BLaER1 treated with 17β-estradiol and CSF1 and Interleukin-3, amounts not matched to agents 10 nM and 100 nM (cell line): ENCODE data around the gene RIMOC1.
"Not testable (repeated sequence)": the region's sequence is repeated elsewhere in the genome, so short reads cannot be mapped to it uniquely, and the experiment has no call there.

Experiments used
- H3K27ac ChIP-seq, 11 experiments: shearing (Covaris generic); formaldehyde crosslinking; 2 replicates each; pipeline ENCODE4 v1.8.1; 2022
- H3K27me3 ChIP-seq, 11 experiments: shearing (Covaris generic); formaldehyde crosslinking; 2 replicates each; pipeline ENCODE4 v1.8.1; 2022
- H3K36me3 ChIP-seq, 11 experiments: shearing (Covaris generic); formaldehyde crosslinking; 2 replicates each; pipeline ENCODE4 v1.8.1; 2022
- H3K4me1 ChIP-seq, 10 experiments: shearing (Covaris generic); formaldehyde crosslinking; 2 replicates each; pipeline ENCODE4 v1.8.1; 2022
- H3K4me2 ChIP-seq, 11 experiments: shearing (Covaris generic); formaldehyde crosslinking; 2 replicates each; pipeline ENCODE4 v1.8.1; 2022
- H3K4me3 ChIP-seq, 10 experiments: shearing (Covaris generic); formaldehyde crosslinking; 2 replicates each; pipeline ENCODE4 v1.8.1; 2022
- H3K9ac ChIP-seq, 11 experiments: shearing (Covaris generic); formaldehyde crosslinking; 2 replicates each; pipeline ENCODE4 v1.8.1; 2022
- H3K9me3 ChIP-seq, 11 experiments: shearing (Covaris generic); formaldehyde crosslinking; replicated peaks in 1 of 11; 2 replicates each; pipeline ENCODE4 v1.8.1; 2022
- H4K20me1 ChIP-seq, 11 experiments: shearing (Covaris generic); formaldehyde crosslinking; 2 replicates each; pipeline ENCODE4 v1.8.1; 2022
- Cebpa-rat ChIP-seq, 11 experiments: shearing (Covaris generic); IDR thresholded peaks; 2 replicates each; pipeline ENCODE4 v1.8.1; 2022

The RIMOC1 gene

DNA sequence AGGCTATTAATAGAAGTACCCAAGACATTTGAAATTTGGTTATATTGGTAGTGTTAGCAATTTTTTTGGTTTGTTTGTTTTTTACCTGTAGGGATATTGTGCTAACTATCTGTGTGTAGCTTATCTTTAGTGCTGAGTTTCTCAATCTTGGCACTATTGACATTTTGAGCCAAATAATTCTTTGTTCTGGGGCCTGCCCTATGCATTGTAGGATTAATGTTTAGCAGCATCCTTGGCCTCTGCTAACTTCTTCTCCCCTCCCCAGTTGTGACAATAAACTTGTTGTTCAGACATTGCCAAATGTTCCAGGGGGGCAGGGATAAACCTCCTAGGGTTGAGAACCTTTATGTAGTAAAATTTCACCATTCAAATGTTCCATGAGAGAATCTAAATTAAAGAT, 24.9 kb downstream of the RIMOC1 start:
- no peak overlapping the region for H3K27ac ChIP-seq
- H3K9ac ChIP-seq, result no peak overlapping the region
- H3K4me1 ChIP-seq, result peaks cover 14 to 21% (median 19%) of the 10 kb centered on the region in 10 experiments
- no peak overlapping the region for H3K4me3 ChIP-seq
- peaks cover 0 to 32% (median 0%) of the 10 kb centered on the region in 11 experiments; a peak in 4 of 22 replicates for H3K36me3 ChIP-seq
- TF ChIP-seq Cebpa-rat (IDR thresholded peaks at IDR 0.05), result no peak
- H4K20me1 ChIP-seq, result no peaks in the 10 kb centered on the region
- peaks cover 0 to 20% (median 15%) of the 10 kb centered on the region in 11 experiments; a peak in 15 of 22 replicates for H3K27me3 ChIP-seq
- H3K9me3 ChIP-seq, result 0 out of 22 replicates have a peak, but pooled peaks cover 0 to 3% (median 0%) of the 10 kb centered on the region in 11 experiments
- H3K4me2 ChIP-seq, result no peak overlapping the region

DNA sequence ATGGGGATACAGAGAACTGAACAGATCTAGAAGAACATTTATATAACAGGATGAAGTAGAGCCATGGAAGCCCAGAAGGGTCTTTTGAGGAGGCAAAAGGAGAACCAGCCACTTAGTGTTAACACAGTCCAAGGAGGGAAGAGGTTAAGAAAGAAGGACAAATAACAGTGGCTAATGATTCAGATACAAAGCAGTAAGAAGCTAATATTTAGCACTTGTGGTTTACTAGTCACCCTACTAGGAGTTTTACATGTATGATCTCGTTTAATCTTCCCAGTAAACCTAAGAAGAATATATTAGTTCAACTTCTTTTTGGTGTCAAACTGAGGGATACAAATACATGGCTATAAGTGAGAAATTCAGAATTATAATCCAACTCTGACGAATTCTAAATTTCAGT, 28.6 kb downstream of the RIMOC1 start:
- no peaks in the 10 kb centered on the region for H3K27me3 ChIP-seq
- no peaks in the 10 kb centered on the region for H3K4me1 ChIP-seq
- no peak overlapping the region for H3K4me2 ChIP-seq
- H3K36me3 ChIP-seq, result peaks cover 0 to 47% (median 7%) of the 10 kb centered on the region in 11 experiments; a peak in 9 of 22 replicates
- 0 out of 22 replicates have a peak, but pooled peaks cover 0 to 3% (median 0%) of the 10 kb centered on the region in 11 experiments for H3K9me3 ChIP-seq
- no peak overlapping the region for H3K4me3 ChIP-seq
- no peak for TF ChIP-seq Cebpa-rat (IDR thresholded peaks at IDR 0.05)
- no peak overlapping the region for H3K27ac ChIP-seq
- H3K9ac ChIP-seq, result no peak overlapping the region
- H4K20me1 ChIP-seq, result no peaks in the 10 kb centered on the region

DNA sequence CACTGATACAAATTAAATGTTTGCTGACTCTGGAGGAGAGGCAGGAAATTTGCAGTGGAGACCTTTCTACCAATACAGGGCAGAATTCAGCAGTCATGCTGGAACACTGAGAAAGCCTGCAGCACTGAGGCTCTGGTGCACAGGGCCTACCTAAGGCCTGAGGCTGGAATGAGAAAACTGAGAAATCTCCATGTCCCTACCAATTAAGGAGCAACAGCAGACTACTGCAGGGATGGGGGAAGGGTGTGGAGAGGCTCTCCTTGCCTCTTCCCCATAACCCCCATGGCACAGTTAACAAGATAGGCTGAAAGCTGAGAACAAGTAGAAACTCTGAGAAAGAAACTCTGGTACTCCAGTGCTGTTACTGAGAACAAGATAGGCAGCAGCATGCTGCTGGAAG, 31.4 kb downstream of the RIMOC1 start:
- peaks cover 0 to 38% (median 7%) of the 10 kb centered on the region in 11 experiments; a peak in 9 of 22 replicates for H3K36me3 ChIP-seq
- H3K4me3 ChIP-seq, result no peak overlapping the region
- H3K27ac ChIP-seq, result no peak overlapping the region
- H3K27me3 ChIP-seq, result no peaks in the 10 kb centered on the region
- H3K9me3 ChIP-seq, result 0 out of 22 replicates have a peak, but pooled peaks cover 0 to 3% (median 0%) of the 10 kb centered on the region in 11 experiments
- H4K20me1 ChIP-seq, result no peaks in the 10 kb centered on the region
- H3K4me1 ChIP-seq, result no peaks in the 10 kb centered on the region
- H3K9ac ChIP-seq, result no peak overlapping the region
- no peak for TF ChIP-seq Cebpa-rat (IDR thresholded peaks at IDR 0.05)
- H3K4me2 ChIP-seq, result no peak overlapping the region

DNA sequence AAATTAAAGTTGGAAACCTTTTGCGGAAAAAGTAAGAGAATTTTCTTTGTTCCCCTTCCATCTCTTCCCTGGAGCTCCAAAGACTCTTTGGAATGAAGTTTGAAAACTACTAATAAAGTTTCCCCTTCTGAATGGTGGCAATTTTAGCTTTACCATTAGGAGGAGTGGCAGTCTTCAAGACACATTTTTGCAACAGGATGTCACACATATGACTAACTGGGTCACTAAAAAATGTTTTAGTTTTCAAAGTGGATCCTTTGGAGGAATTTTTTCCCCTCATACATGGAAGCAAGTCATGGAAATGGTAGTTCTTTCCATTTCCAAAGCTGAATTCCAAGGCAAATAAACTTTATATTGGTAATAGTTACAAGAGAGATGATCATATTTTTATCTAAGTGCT, 36.5 kb downstream of the RIMOC1 start:
- Histone ChIP-seq H3K4me1 (no peaks in the 10 kb centered on the region), H3K9me3 (no peaks in the 10 kb centered on the region), H3K27me3 (no peaks in the 10 kb centered on the region), H4K20me1 (no peaks in the 10 kb centered on the region), H3K4me2 (no peak overlapping the region), H3K4me3 (no peak overlapping the region), H3K36me3 (peaks cover 0 to 5% (median 0%) of the 10 kb centered on the region in 11 experiments; a peak in 6 of 22 replicates), H3K9ac (no peak overlapping the region), H3K27ac (no peak overlapping the region)
- no peak for TF ChIP-seq Cebpa-rat (IDR thresholded peaks at IDR 0.05)

DNA sequence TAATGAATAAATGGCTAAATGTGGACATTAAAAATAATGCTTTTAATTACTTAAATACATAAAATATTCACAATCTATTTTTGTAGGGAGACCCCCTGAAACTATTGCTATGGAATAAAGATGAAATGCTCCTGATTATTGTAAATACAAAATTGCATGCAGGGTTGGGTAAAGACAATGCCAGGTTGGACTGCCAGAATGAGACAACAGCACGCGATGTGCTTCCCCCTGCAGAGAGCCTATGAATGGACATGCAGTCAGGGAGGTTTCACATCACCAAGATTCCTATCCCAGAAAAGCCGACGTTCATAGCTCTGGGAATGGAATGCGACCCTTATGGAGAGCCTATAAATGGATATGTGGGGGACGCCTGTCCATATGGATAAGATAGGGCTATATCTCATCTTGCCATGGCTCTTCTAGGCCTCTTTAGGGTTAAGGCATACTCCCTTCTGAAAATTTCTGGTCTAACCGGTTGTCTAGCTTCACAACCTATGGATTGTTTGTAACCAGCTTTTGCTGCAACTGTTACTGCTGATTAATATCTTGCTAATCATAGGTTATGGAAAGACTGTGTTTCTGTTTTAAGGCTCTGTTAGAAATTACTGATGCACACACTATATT, 41.3 kb downstream of the RIMOC1 start:
- H4K20me1 ChIP-seq, H3K4me3 ChIP-seq, H3K4me2 ChIP-seq, H3K36me3 ChIP-seq, H3K27me3 ChIP-seq, H3K9me3 ChIP-seq, H3K27ac ChIP-seq, H3K4me1 ChIP-seq, H3K9ac ChIP-seq: not testable (repeated sequence)

DNA sequence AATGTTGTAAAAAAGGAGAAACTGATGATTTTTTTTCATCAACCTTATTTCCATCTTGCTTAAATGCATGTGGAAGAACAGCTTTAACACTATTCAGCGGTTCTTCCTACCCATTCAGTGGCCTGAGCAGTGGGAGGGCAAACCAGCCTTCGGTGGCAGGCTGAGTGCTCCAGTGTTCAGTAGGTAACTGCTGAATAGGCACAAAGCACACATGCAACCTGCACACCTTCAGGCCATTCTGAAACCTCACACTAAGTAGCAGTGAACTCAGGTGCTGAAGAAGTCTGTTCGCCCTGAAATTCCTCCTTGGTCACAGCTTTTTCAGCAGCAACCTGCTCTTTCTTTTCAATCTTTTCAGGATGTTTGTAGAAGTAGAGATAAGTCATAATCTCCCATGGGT, 47.1 kb downstream of the RIMOC1 start:
- Histone ChIP-seq H3K9me3 (no peaks in the 10 kb centered on the region), H3K4me1 (no peaks in the 10 kb centered on the region), H3K4me3 (no peak overlapping the region), H4K20me1 (no peaks in the 10 kb centered on the region), H3K27ac (no peak overlapping the region), H3K9ac (no peak overlapping the region), H3K36me3 (no peaks in the 10 kb centered on the region), H3K4me2 (no peak overlapping the region), H3K27me3 (no peaks in the 10 kb centered on the region)
- TF ChIP-seq Cebpa-rat (IDR thresholded peaks at IDR 0.05), result no peak
